ENCODE results near the gene ST6GAL1. TPM values are rescaled to one million over a fixed set of nuclear protein-coding genes. Genes with fewer than 3 reads are reported as not detected.

Gene ST6GAL1
- total RNA-seq, 1 experiment from 2014 or later: 3.3 TPM

DNA sequence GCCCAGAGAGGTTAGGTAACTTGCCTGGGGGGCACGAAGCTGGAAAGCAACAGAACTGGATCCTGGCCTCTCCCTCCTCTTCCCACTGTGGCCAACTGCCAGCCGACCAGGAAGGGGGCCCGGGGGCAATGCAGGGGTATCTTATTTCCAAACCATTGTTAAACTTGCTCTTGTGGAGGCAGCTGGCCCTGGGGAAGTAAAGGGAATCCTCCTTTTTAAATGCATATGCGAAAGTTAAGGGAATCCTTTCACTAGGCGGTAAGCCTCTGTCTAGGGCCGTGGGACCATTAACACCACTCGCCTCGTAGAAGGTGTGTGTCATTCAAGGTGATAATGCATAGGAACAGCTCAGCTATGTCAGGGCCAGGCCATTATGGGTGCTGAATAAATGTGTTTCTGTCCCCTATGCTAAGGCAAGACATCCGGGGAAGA, 68.6 kb downstream of the ST6GAL1 start:
- BruUV-seq (replicated peaks): no TSS peak
- Histone ChIP-seq H3K4me3 (ENCODE audit: low read depth in 2 of 2, low read length in 2 of 2) (no peak overlapping the region), H3K27ac (ENCODE audit: low read length) (no peak overlapping the region), H3K36me3 (ENCODE audit: control insufficient read depth, insufficient read depth, low read length) (no peaks in the 10 kb centered on the region), H3K9me3 (ENCODE audit: control insufficient read depth, insufficient read depth, low read depth, low read length) (no peaks in the 10 kb centered on the region), H3K4me1 (ENCODE audit: control insufficient read depth, insufficient read depth, low read length) (no peaks in the 10 kb centered on the region), H3K27me3 (ENCODE audit: control insufficient read depth, insufficient read depth, low read length) (no peaks in the 10 kb centered on the region)
- TF ChIP-seq SIN3A (IDR thresholded peaks at IDR 0.05; ENCODE audit: borderline replicate concordance, insufficient read depth, low read depth, low read length): no peak
- TF ChIP-seq CTCF (IDR thresholded peaks at IDR 0.05): no peak
- no peak for TF ChIP-seq TCF7L2 (IDR thresholded peaks at IDR 0.05; ENCODE audit: low read depth, low read length)
- TF ChIP-seq POLR2AphosphoS5 (IDR thresholded peaks at IDR 0.05; ENCODE audit: low read depth, low read length): no peak
- TF ChIP-seq REST (IDR thresholded peaks at IDR 0.05; ENCODE audit: insufficient read depth in 1 of 2, low read depth in 2 of 2, low read length in 1 of 2): no peak
- CTCF ChIA-PET: no interaction called here
- DNase-seq (ENCODE audit: low read depth, low spot score): no peak
- intact Hi-C loops (cut with micrococcal nuclease; ENCODE audit: unreplicated experiment): no loop called here
- POLR2A ChIA-PET: no interaction called here
- ATAC-seq: no peak
- in situ Hi-C loops (cut with HindIII; ENCODE audit: low pct_unique_long_range_greater_than_20kb, low sequenced_read_pairs): no loop called here

DNA sequence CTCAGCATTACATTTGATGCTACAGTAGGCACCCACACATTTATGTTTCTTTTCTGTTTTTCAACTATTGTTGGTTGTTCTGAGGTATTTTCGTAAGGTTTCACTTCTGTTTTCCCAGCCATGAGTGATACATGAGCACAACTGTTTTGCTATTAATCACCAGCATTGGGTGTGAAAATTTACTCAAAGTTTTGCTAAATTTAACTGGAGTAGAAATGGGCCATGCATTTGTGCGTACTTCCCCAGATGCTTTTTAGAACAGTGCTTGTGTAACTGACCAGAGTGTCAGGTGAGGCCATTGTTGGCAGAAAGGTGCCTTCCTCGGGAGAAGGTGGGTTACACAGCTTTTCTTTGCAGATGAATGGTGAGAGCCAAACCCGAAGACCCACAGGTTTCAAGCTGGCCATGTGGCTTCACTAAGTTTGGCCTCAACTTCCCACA, 70.4 kb downstream of the ST6GAL1 start:
- CTCF ChIA-PET: no interaction called here
- no TSS peak for BruUV-seq (replicated peaks)
- TF ChIP-seq TCF7L2 (IDR thresholded peaks at IDR 0.05; ENCODE audit: low read depth, low read length) (no peak), REST (IDR thresholded peaks at IDR 0.05; ENCODE audit: insufficient read depth in 1 of 2, low read depth in 2 of 2, low read length in 1 of 2) (no peak), POLR2AphosphoS5 (IDR thresholded peaks at IDR 0.05; ENCODE audit: low read depth, low read length) (no peak), SIN3A (IDR thresholded peaks at IDR 0.05; ENCODE audit: borderline replicate concordance, insufficient read depth, low read depth, low read length) (no peak), CTCF (IDR thresholded peaks at IDR 0.05) (no peak)
- no peak overlapping the region for H3K4me3 ChIP-seq (ENCODE audit: low read depth in 2 of 2, low read length in 2 of 2)
- H3K36me3 ChIP-seq (ENCODE audit: control insufficient read depth, insufficient read depth, low read length): no peaks in the 10 kb centered on the region
- in situ Hi-C loops (cut with HindIII; ENCODE audit: low pct_unique_long_range_greater_than_20kb, low sequenced_read_pairs) (no loop called here), intact Hi-C loops (cut with micrococcal nuclease; ENCODE audit: unreplicated experiment) (no loop called here)
- no peak for DNase-seq (ENCODE audit: low read depth, low spot score)
- no peaks in the 10 kb centered on the region for H3K4me1 ChIP-seq (ENCODE audit: control insufficient read depth, insufficient read depth, low read length)
- no peaks in the 10 kb centered on the region for H3K9me3 ChIP-seq (ENCODE audit: control insufficient read depth, insufficient read depth, low read depth, low read length)
- POLR2A ChIA-PET: no interaction called here
- H3K27ac ChIP-seq (ENCODE audit: low read length): no peak overlapping the region
- ATAC-seq: no peak
- H3K27me3 ChIP-seq (ENCODE audit: control insufficient read depth, insufficient read depth, low read length): no peaks in the 10 kb centered on the region
